ENCODE results near the gene TMEM225B. TPM values are rescaled to one million over a fixed set of nuclear protein-coding genes. Genes with fewer than 3 reads are reported as not detected.

Gene TMEM225B
- total RNA-seq, 1 experiment from 2014 or later: 0.70 TPM

GRCh38 chr7:99626661-99627060, 28.6 kb downstream of the TMEM225B start:
- POLR2A ChIA-PET: interaction anchor here (1.1 to 5.8 kb wide), 3 partner anchors 9 to 155 kb away, joined by 3 to 51 read pairs (median 3); partner anchors contain the start of gene ZSCAN25

GRCh38 chr7:99627513-99627912, 29.4 kb downstream of the TMEM225B start:
- ChIA-PET POLR2A (interaction anchor here (1.1 to 5.8 kb wide), 3 partner anchors 10 to 156 kb away, joined by 3 to 51 read pairs (median 3); partner anchors contain the start of gene ZSCAN25), CTCF (no interaction called here)
- no TSS peak for BruUV-seq (replicated peaks)
- Mint-ChIP-seq H3K4me1 (ENCODE audit: insufficient read depth, unreplicated experiment) (peaks cover 15% of the 10 kb centered on the region), H3K36me3 (ENCODE audit: insufficient read depth, unreplicated experiment) (peaks cover 87% of the 10 kb centered on the region), H3K27ac (ENCODE audit: low read depth, unreplicated experiment) (no peak overlapping the region), H3K4me3 (ENCODE audit: unreplicated experiment) (no peak overlapping the region), H3K27me3 (ENCODE audit: insufficient read depth, unreplicated experiment) (no peaks in the 10 kb centered on the region), H3K9me3 (ENCODE audit: unreplicated experiment) (no peaks in the 10 kb centered on the region)
- intact Hi-C loops (cut with micrococcal nuclease): no loop called here
- no peak for TF ChIP-seq CTCF (IDR thresholded peaks at IDR 0.05; ENCODE audit: unreplicated experiment)
- no peak for DNase-seq (ENCODE audit: unreplicated experiment)

More at GRCh38 chr7:99626661-99627060, 28.6 kb downstream of the TMEM225B start:
- BruUV-seq (replicated peaks): no TSS peak
- no peak for TF ChIP-seq CTCF (IDR thresholded peaks at IDR 0.05; ENCODE audit: unreplicated experiment)
- CTCF ChIA-PET: no interaction called here
- peaks cover 87% of the 10 kb centered on the region for H3K36me3 Mint-ChIP-seq (ENCODE audit: insufficient read depth, unreplicated experiment)
- DNase-seq (ENCODE audit: unreplicated experiment): no peak
- H3K4me1 Mint-ChIP-seq (ENCODE audit: insufficient read depth, unreplicated experiment): peaks cover 12% of the 10 kb centered on the region
- H3K27ac Mint-ChIP-seq (ENCODE audit: low read depth, unreplicated experiment): no peak overlapping the region
- H3K27me3 Mint-ChIP-seq (ENCODE audit: insufficient read depth, unreplicated experiment): no peaks in the 10 kb centered on the region
- intact Hi-C loops (cut with micrococcal nuclease): no loop called here
- no peak overlapping the region for H3K4me3 Mint-ChIP-seq (ENCODE audit: unreplicated experiment)
- H3K9me3 Mint-ChIP-seq (ENCODE audit: unreplicated experiment): no peaks in the 10 kb centered on the region

- Mint-ChIP-seq H3K4me3 (ENCODE audit: unreplicated experiment) (no peak overlapping the region), H3K27me3 (ENCODE audit: insufficient read depth, unreplicated experiment) (no peaks in the 10 kb centered on the region), H3K4me1 (ENCODE audit: insufficient read depth, unreplicated experiment) (peaks cover 15% of the 10 kb centered on the region), H3K36me3 (ENCODE audit: insufficient read depth, unreplicated experiment) (peaks cover 81% of the 10 kb centered on the region), H3K9me3 (ENCODE audit: unreplicated experiment) (no peaks in the 10 kb centered on the region), H3K27ac (ENCODE audit: low read depth, unreplicated experiment) (no peak overlapping the region)
- TF ChIP-seq CTCF (IDR thresholded peaks at IDR 0.05; ENCODE audit: unreplicated experiment): no peak
- no TSS peak for BruUV-seq (replicated peaks)
- CTCF ChIA-PET: interaction anchor here (0.9 to 5.4 kb wide), 4 partner anchors 103 to 288 kb away, joined by 3 to 47 read pairs (median 4); no protein-coding TSS in a partner anchor
- POLR2A ChIA-PET: interaction anchor here (0.6 to 6.2 kb wide), 5 partner anchors 11 to 215 kb away, joined by 3 to 115 read pairs (median 4); partner anchors contain the start of gene ZSCAN25
- DNase-seq (ENCODE audit: unreplicated experiment): no peak
- intact Hi-C loops (cut with micrococcal nuclease): no loop called here
Observed at GRCh38 chr7:99628471-99629465, 30.7 kb downstream of the TMEM225B start.

GRCh38 chr7:99629643-99630042, 31.6 kb downstream of the TMEM225B start:
- no TSS peak for BruUV-seq (replicated peaks)
- intact Hi-C loops (cut with micrococcal nuclease): no loop called here
- TF ChIP-seq CTCF (IDR thresholded peaks at IDR 0.05; ENCODE audit: unreplicated experiment): no peak
- no peak for DNase-seq (ENCODE audit: unreplicated experiment)
- H3K4me1 Mint-ChIP-seq (ENCODE audit: insufficient read depth, unreplicated experiment): peaks cover 15% of the 10 kb centered on the region
- ChIA-PET POLR2A (interaction anchor here (5.8 to 6.2 kb wide), 4 partner anchors 12 to 199 kb away, joined by 43 to 115 read pairs (median 52); partner anchors contain the start of genes CYP3A43 and ZSCAN25), CTCF (interaction anchor here (0.5 to 5.4 kb wide), 6 partner anchors 12 to 287 kb away, joined by 3 to 47 read pairs (median 3); no protein-coding TSS in a partner anchor)
- H3K27me3 Mint-ChIP-seq (ENCODE audit: insufficient read depth, unreplicated experiment): no peaks in the 10 kb centered on the region
- H3K4me3 Mint-ChIP-seq (ENCODE audit: unreplicated experiment): no peak overlapping the region
- peaks cover 73% of the 10 kb centered on the region for H3K36me3 Mint-ChIP-seq (ENCODE audit: insufficient read depth, unreplicated experiment)
- H3K9me3 Mint-ChIP-seq (ENCODE audit: unreplicated experiment): no peaks in the 10 kb centered on the region
- H3K27ac Mint-ChIP-seq (ENCODE audit: low read depth, unreplicated experiment): no peak overlapping the region

Measured in MCF 10A (cell line).